ENCODE results near the gene UQCRHL.

Gene UQCRHL

GRCh38 chr1:15765495-15766194 is 41.8 kb downstream of the UQCRHL start:
- no peaks in the 10 kb centered on the region for H3K79me2 ChIP-seq (ENCODE audit: control insufficient read depth, low read length)
- no peaks in the 10 kb centered on the region for H3K36me3 ChIP-seq (ENCODE audit: control insufficient read depth, low read length)
- H4K20me1 ChIP-seq (ENCODE audit: control insufficient read depth, insufficient read depth, low read depth, low read length): peaks cover 3% of the 10 kb centered on the region; the same call in 1 of the 2 replicates
- H3K9me2 ChIP-seq (replicated peaks; ENCODE audit: control insufficient read depth, low read length): no peaks in the 10 kb centered on the region
- no peak overlapping the region for H3K27ac ChIP-seq (ENCODE audit: low read depth, low read length)
- H3F3A ChIP-seq (ENCODE audit: control insufficient read depth, insufficient read depth): no peaks in the 10 kb centered on the region
- no peak overlapping the region for H3K4me3 ChIP-seq (ENCODE audit: low read length)
- TF ChIP-seq CTCF (IDR thresholded peaks at IDR 0.05; ENCODE audit: low read depth, low read length, poor library complexity, severe bottlenecking): no peak
- TF ChIP-seq EZH2phosphoT487 (IDR thresholded peaks at IDR 0.05; ENCODE audit: borderline replicate concordance, low read length): no peak
- no peaks in the 10 kb centered on the region for H3K9me3 ChIP-seq (ENCODE audit: control insufficient read depth, insufficient read depth, low read length)
- H3K27me3 ChIP-seq (ENCODE audit: control insufficient read depth, low read length): peaks cover 4% of the 10 kb centered on the region; the same call in 1 of the 2 replicates
- H3K4me1 ChIP-seq (ENCODE audit: control insufficient read depth, low read length): peaks cover 7% of the 10 kb centered on the region
- H3K4me2 ChIP-seq (ENCODE audit: low read length): no peak overlapping the region

- peaks cover 3% of the 10 kb centered on the region; the same call in 1 of the 2 replicates for H4K20me1 ChIP-seq (ENCODE audit: control insufficient read depth, insufficient read depth, low read depth, low read length)
- no peaks in the 10 kb centered on the region for H3K9me3 ChIP-seq (ENCODE audit: control insufficient read depth, insufficient read depth, low read length)
- H3K4me3 ChIP-seq (ENCODE audit: low read length): no peak overlapping the region
- no peaks in the 10 kb centered on the region for H3K36me3 ChIP-seq (ENCODE audit: control insufficient read depth, low read length)
- TF ChIP-seq CTCF (IDR thresholded peaks at IDR 0.05; ENCODE audit: low read depth, low read length, poor library complexity, severe bottlenecking) (no peak), EZH2phosphoT487 (IDR thresholded peaks at IDR 0.05; ENCODE audit: borderline replicate concordance, low read length) (no peak)
- H3K4me1 ChIP-seq (ENCODE audit: control insufficient read depth, low read length): peaks cover 7% of the 10 kb centered on the region
- H3K9me2 ChIP-seq (replicated peaks; ENCODE audit: control insufficient read depth, low read length): no peaks in the 10 kb centered on the region
- H3K27ac ChIP-seq (ENCODE audit: low read depth, low read length): no peak overlapping the region
- H3K79me2 ChIP-seq (ENCODE audit: control insufficient read depth, low read length): no peaks in the 10 kb centered on the region
- H3K27me3 ChIP-seq (ENCODE audit: control insufficient read depth, low read length): peaks cover 7% of the 10 kb centered on the region; the same call in 1 of the 2 replicates
- no peak overlapping the region for H3K4me2 ChIP-seq (ENCODE audit: low read length)
- H3F3A ChIP-seq (ENCODE audit: control insufficient read depth, insufficient read depth): no peaks in the 10 kb centered on the region
These were observed 42.6 kb downstream of the UQCRHL start for GRCh38 chr1:15764890-15765289.

- Histone ChIP-seq H3K4me2 (ENCODE audit: low read length) (no peak overlapping the region), H3F3A (ENCODE audit: control insufficient read depth, insufficient read depth) (no peaks in the 10 kb centered on the region), H4K20me1 (ENCODE audit: control insufficient read depth, insufficient read depth, low read depth, low read length) (peaks cover 3% of the 10 kb centered on the region; the same call in 1 of the 2 replicates), H3K79me2 (ENCODE audit: control insufficient read depth, low read length) (no peaks in the 10 kb centered on the region), H3K9me2 (replicated peaks; ENCODE audit: control insufficient read depth, low read length) (no peaks in the 10 kb centered on the region), H3K27me3 (ENCODE audit: control insufficient read depth, low read length) (peaks cover 12% of the 10 kb centered on the region), H3K4me1 (ENCODE audit: control insufficient read depth, low read length) (peaks cover 7% of the 10 kb centered on the region), H3K36me3 (ENCODE audit: control insufficient read depth, low read length) (no peaks in the 10 kb centered on the region), H3K27ac (ENCODE audit: low read depth, low read length) (no peak overlapping the region), H3K9me3 (ENCODE audit: control insufficient read depth, insufficient read depth, low read length) (no peaks in the 10 kb centered on the region), H3K4me3 (ENCODE audit: low read length) (no peak overlapping the region)
- TF ChIP-seq CTCF (IDR thresholded peaks at IDR 0.05; ENCODE audit: low read depth, low read length, poor library complexity, severe bottlenecking) (no peak), EZH2phosphoT487 (IDR thresholded peaks at IDR 0.05; ENCODE audit: borderline replicate concordance, low read length) (no peak)
These were observed 43.1 kb downstream of the UQCRHL start for GRCh38 chr1:15764269-15764764.
